ENCODE results near the gene TTC7B.

DNA sequence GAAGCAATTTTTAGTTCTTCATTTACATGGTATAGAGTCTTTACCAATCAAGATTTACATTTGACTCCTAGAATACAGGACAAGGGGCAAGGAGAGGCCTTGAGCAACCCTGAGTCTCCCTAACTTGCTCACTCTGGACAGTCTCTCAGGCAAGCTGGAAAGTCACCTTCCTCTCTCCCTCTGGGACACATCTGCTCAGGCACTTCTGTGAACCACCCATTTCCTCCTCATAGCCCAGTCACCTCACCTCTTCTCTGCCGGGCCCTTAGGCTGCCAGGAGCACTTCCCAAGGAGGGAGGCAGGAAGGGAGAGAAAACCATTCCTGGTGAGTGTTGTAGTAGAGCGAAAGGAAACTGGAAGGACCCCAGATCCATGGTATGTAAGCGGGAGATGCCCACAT lies 202.8 kb downstream of the TTC7B start:
- TF ChIP-seq, protein P1, sequence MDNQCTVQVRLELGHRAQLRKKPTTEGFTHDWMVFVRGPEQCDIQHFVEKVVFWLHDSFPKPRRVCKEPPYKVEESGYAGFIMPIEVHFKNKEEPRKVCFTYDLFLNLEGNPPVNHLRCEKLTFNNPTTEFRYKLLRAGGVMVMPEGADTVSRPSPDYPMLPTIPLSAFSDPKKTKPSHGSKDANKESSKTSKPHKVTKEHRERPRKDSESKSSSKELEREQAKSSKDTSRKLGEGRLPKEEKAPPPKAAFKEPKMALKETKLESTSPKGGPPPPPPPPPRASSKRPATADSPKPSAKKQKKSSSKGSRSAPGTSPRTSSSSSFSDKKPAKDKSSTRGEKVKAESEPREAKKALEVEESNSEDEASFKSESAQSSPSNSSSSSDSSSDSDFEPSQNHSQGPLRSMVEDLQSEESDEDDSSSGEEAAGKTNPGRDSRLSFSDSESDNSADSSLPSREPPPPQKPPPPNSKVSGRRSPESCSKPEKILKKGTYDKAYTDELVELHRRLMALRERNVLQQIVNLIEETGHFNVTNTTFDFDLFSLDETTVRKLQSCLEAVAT (IDR thresholded peaks at IDR 0.05) = no peak
- no peak for TF ChIP-seq RAD21 (CRISPR knock-in tag; conservative IDR thresholded peaks at IDR 0.05 in 1 of 2, IDR thresholded peaks at IDR 0.05 in 1 of 2)
- no peak for TF ChIP-seq ZNF121 (CRISPR knock-in tag; conservative IDR thresholded peaks at IDR 0.05)
- no peak for TF ChIP-seq SMC3 (conservative IDR thresholded peaks at IDR 0.05; ENCODE audit: insufficient read depth, low read depth, low read length)

All from K562 (cell line).